ENCODE data around the gene SHISA9.

SHISA9 gene

GRCh38 chr16:13223666-13224065 is 322.3 kb downstream of the SHISA9 start:
- no peak for TF ChIP-seq CTCF (conservative IDR thresholded peaks at IDR 0.05)

GRCh38 chr16:13229039-13229438 is 327.6 kb downstream of the SHISA9 start:
- TF ChIP-seq CTCF (conservative IDR thresholded peaks at IDR 0.05): no peak
- H3K27ac ChIP-seq: no peak overlapping the region

More at GRCh38 chr16:13223666-13224065, 322.3 kb downstream of the SHISA9 start:
- no peak overlapping the region for H3K27ac ChIP-seq

GRCh38 chr16:13231365-13231764 is 330.0 kb downstream of the SHISA9 start:
- H3K27ac ChIP-seq: no peak overlapping the region
- no peak for TF ChIP-seq CTCF (conservative IDR thresholded peaks at IDR 0.05)

- H3K27ac ChIP-seq: no peak overlapping the region
Observed at GRCh38 chr16:13234999-13235398, 333.6 kb downstream of the SHISA9 start.

GRCh38 chr16:13236308-13236707 is 334.9 kb downstream of the SHISA9 start:
- no peak overlapping the region for H3K27ac ChIP-seq
- no peak for TF ChIP-seq CTCF (conservative IDR thresholded peaks at IDR 0.05)

More at GRCh38 chr16:13234999-13235398, 333.6 kb downstream of the SHISA9 start:
- TF ChIP-seq CTCF (conservative IDR thresholded peaks at IDR 0.05): no peak

GRCh38 chr16:13238182-13238581 is 336.8 kb downstream of the SHISA9 start:
- TF ChIP-seq CTCF (conservative IDR thresholded peaks at IDR 0.05): no peak
- no peak overlapping the region for H3K27ac ChIP-seq

- TF ChIP-seq CTCF (conservative IDR thresholded peaks at IDR 0.05): no peak
- H3K27ac ChIP-seq: no peak overlapping the region
Observed at GRCh38 chr16:13242201-13242600, 340.8 kb downstream of the SHISA9 start.

GRCh38 chr16:13244770-13245169 is 343.4 kb downstream of the SHISA9 start:
- TF ChIP-seq CTCF (conservative IDR thresholded peaks at IDR 0.05): no peak
- no peak overlapping the region for H3K27ac ChIP-seq

Data from VCaP (cell line).